ENCODE results near the gene DPRX.

Gene DPRX, protein sequence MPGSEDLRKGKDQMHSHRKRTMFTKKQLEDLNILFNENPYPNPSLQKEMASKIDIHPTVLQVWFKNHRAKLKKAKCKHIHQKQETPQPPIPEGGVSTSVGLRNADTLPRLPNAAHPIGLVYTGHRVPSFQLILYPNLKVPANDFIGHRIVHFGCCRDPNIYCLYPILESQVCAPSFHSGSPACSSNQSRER

DNA sequence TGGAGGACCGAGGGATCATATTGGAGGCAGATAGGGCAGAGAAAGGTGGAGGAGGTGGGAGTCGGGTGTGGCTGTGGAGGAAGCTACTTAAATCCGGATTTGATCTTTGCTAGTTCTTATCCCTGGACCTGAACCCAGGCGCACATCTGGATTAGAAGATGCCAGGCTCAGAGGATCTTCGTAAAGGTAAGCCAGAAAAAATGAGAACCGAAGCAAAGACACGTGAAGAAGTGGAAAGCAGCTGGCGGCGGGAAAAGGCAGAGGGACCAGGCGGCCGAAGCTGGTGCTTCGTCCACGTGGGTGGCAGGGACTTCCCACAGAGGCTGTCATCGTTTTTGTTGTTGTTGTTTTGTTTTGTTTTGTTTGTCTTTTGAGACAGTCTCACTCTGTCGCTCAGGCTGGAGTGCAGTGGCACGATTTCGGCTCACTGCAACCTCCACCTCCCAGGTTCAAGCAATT lies at the start of gene DPRX:
Gene DPRX (plus strand): TSS at position 51 of the 459 bp plus-strand sequence. CDS start 108 bp downstream, at position 159.
- DNase-seq = no peak

DNA sequence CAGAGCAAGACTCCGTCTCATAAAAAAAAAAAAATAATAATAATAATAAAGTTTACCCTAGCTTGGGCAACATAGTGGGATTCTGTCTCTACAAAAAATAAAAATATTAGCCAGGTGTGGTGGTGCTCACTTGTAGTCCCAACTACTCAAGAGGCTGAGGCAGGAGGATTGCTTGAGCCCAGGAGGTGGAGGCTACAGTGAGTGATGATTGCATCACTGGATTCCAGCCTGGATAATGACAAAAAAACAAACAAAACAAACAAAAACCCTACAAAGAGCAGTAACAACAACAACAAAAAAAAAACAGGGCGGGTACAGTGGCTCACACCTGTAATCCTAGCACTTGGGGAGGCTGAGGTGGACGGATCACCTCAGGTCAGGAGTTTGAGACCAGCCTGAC lies 48.6 kb upstream of the DPRX start:
- no peak for DNase-seq

DNA sequence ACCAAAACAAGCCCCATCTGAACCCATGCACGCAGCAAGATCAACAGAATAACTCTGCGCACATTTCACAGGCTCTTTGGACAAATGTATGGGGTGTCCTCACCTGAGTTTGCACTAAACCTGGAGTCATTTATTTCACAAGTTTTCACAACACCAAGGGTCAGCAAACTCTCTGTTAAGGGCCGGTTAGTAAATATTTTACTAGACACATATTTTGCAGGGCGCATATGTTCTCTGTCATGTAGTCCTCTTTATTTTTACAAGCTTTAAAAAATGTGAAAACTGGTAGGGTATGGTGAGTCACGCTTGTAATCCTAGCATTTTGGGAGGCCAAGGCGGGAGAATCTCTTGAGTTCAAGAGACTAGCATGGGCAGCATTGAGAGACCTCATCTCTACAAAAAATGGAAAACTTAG lies 45.5 kb upstream of the DPRX start:
- DNase-seq = no peak

DNA sequence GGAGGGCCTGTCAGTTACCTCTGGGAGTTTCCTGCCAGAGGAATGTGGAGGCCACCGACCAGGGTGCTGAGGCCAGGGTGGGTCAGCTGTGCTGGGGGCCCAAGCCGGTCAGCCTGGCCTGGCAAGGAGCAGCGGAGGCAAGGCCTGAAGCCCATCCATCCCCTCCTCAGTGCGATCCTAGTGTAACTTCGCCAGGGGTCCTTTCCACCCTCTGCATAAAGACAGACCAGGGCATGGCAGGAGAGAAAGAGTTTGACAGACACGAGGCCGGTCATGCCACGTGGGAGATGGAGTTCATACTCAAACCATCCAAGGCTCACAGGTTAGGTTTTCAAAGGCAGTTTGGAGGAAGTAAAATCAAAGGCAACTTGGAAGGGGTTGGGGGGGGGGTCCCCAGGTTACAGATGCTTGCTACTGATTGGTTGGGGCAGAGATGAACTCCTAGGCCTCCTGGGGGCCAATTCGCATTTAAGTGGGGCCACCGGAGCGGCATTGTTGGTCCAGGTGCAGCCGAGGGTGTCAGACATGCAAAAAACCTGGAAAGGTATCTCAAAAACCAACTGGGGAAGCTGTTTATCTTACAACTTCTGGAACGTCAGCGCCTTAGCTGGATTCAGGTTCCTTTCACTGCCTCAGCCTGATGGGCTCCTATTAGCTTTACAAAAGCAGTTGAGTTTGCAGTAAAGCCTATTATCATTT lies 36.8 kb upstream of the DPRX start:
- no peak for DNase-seq

DNA sequence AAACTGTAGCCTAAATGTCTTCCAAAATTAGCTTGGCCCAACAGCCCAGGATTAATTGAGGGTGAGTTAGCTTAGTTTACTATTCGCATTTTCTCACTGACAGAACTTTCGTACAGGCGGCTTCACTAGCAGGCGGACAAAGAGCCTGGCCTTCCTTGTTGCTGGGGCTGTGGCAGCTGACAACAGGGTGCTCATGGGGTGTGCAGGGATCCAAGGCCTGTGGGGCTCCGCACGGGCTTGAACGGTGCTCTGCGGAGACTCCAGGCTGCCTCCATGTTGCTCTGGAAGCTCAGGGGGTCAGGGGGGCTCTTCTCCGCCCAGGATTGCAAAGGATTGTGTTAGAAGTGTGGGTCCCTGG lies 36.3 kb upstream of the DPRX start:
- no peak for DNase-seq

DNA sequence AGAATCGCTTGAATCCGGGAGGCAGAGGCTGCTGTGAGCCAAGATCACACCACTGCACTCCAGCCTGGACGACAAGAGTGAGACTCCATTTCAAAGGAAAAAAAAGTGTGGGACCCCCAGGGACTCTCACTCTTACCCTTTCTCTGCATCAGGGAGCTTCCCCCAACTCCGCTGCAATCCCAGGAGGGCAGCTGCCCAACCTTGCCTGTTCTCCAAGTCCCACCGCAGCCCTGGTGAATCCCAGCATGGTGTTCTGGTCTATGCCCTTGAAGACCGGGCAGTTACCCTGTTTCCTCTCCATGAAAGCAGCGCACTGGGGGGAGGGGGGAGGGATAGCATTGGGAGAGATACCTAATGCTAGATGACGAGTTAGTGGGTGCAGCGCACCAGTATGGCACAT lies 35.7 kb upstream of the DPRX start:
- no peak for DNase-seq

DNA sequence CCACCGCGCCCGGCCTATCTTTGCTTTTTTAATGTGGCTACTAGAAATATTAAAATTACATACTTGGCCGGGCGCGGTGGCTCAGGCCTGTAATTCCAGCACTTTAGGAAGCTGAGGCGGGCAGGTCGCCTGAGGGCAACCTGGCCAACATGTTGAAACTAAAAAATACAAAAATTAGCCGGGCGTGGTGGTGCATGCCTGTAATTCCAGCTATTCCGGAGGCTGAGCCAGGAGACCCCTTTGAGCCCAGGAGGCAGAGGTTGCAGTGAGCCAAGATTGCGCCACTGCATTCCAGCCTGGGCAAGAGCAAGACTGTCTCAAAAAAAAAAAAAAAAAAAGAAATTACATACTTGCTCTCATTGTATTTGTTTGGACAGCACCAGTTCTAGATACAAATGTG lies 34.8 kb upstream of the DPRX start:
- no peak for DNase-seq

DNA sequence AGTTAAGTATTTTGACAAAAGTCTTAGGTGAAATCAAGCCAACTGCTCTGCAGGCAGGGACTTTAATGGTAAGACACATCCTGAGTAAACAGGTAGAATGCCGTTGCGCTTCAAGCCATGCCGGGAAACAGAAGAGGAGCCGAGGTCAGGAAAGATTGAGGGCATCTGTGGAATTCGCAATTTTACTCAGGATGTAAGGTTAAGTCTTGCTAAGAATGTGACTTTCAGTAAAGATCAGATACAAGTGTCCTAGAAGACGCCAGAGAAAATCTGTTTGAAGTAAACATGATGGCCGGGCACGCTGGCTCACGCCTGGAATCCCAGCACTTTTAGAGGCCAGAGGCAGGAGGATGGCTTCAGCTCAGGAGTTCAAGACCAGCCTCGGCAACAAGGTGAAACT lies 33.4 kb upstream of the DPRX start:
- DNase-seq = no peak

DNA sequence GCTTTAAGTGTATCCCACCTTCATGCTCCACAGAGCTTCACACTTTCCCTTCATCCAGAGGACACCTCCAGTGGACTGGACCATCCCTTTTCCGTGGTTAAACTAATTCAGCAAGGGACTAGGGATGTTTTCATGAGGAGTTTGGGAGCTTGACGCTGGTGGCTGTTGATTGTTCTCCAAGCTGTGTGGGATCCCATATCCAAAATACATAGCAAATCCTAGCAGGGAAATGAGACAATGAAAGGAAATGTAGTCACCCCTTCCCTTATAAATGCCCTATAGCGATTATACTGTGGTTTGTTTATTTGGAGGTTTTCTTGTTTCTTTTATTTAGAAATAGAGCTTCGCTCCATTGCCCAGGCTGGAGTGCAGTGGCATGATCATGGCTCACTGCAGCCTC lies 31.6 kb upstream of the DPRX start:
- no peak for DNase-seq

DNA sequence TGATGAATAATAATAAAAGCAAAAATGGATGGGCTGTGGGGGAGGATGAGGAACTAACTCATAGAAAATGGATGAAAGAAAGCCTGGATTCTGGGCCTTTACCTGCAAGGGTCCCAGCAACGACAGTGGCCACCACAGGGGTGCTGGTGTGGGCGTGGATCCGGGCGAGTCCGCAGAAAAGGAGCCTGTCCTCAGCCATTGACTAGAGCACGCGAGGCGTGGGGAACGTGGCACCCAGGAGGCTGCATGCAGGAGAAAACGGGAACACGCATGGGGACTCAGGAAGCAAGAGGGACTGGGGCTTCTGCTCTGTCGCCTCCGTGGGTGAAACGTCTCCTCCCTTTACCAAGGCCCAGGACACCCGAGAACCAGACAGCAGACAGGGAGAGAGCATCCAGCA lies 25.8 kb upstream of the DPRX start:
- no peak for DNase-seq

DNA sequence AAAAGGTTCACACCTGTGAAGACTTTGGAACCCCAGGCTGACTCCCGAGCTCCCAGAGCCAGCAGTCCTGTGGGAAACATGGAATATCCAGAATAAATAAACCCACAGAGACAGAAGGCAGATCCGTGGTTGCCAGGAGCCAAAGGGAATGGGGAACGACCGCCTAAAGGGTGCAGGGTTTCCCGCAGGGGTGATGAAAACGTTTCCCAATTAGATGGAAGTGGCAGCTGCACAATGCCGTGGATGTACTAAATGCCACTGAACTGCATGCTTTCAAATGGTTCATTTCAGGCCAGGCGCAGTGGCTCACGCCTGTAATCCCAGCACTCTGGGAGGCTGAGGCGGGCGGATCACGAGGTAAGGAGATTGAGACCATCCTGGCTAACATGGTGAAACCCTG lies 23.4 kb upstream of the DPRX start:
- no peak for DNase-seq

DNA sequence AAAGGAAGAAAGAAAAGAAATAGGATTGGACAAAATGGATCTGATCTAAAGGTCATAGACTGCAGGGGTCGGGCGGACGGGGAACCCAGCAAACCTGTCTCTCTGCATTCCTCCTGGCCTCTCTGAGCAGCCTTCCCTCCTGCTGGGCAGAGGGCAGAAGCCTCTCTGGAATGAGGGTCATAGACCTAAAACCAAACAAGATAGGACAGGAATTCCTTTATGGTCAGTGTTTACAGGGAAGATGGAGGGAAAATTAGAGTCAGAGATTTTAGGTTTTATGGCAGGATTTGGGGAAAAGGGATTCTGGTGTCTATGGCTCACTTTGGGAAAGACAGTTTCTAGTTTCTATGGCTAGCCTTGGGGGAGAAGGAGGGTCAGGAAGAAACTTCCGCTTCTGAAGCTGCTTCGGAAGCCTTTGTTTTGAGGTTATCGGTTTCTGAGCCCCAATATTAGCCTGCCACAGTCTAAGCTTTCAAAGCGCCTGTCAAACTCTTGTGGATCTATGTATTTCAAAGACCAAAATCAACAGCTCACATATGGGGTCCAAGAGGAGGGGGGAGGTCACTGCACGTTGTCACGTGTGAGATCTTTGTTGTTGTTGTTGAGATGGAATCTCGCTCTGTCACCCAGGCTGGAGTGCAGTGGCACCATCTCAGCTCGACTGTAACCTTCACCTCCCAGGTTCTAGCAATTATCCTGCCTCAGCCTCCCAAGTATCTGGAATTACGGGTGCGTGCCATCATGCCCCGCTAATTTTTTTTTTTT lies 18.9 kb upstream of the DPRX start:
- DNase-seq = no peak

DNA sequence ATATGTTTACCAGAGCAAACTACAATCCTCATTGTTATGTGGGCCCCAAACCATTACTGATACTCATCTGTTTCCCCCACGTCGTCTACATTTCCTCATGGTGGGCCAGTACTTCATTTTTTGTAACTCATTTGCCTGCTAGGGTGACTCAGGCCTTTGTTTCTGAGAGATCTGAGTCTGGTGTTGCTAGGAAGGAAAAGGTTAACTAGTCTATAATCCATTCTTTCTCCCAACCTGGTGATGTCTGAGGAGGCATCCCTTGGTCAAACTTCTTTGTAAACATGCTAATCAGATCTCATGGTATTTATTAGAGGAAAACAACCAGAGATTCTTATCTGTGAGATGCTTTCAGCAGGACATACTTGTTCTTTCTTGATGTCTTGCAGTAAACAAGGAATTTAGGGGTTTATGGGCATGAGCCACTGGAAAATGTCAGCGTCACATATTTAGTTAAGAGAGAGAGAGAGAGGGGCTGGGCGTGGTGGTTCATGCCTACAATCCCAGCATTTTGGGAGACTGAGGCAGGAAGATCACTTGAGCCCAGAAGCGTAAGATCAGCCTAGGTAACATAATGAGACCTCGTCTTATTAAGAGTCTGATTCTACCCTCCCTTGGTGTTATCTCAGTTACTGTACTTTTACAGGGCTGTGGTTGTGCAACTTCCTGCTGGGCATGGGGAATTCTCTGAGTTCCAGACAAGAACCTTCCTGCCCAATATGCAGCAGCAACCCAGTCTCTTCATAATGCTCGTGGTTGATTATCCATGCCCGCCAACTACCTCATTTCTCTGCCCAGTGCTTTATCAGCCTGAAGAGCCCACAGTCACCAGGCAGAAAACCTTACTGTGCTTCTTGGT lies 9.7 kb upstream of the DPRX start:
- no peak for DNase-seq

DNA sequence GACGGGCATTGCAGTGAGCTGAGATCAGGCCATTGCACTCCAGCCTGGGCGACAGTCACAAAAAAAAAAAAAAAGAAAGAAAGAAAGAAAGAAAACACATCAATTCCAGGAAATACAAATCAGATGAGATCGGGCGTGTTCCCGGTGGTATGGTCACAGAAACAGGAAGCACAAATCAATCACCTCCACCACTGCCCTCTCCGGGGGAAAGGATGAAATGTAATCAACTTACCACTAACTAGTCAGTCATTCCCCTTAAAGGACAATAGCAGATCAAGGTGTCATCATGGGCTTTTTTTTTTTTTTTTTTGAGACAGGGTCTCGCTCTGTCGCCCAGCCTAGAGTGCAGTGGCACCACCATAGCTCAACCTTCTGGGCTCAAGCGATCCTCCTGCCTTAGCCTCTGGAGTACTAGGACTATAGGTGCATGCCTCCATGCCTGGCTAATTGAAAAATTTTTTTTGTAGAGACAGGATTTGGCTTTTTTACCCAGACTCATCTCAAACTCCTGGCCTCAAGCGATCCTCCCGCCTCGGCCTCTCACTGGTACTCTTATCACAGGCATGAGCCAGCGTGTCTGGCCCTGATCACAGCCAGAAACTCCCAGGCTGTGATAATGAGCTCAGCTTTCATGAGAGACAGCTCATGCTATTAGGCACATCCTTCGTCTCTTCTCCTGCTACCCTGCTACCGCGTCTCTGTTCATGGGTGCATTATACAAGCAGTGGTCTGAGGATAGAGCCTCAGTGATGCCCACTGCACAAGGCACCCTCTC lies 6.8 kb upstream of the DPRX start:
- DNase-seq = no peak

DNA sequence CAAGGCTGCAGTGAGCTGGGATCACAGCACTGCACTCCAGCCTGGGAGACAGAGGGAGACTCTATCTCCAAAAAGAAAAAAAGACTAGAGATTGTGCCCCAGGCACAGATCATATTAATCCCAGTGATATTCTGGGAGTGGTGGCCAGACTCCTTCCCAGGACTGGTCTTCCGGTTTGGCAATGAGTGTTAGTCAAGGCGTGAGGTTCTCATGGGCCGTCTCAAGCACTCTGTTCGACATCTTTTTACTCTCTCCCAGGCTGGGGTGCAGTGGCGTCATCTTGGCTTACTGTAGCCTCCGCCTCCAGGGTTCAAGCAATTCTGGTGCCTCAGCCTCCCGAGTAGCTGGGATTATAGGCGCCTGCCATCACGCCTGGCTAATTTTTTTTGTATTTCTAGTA lies 5.3 kb upstream of the DPRX start:
- DNase-seq = no peak

DNA sequence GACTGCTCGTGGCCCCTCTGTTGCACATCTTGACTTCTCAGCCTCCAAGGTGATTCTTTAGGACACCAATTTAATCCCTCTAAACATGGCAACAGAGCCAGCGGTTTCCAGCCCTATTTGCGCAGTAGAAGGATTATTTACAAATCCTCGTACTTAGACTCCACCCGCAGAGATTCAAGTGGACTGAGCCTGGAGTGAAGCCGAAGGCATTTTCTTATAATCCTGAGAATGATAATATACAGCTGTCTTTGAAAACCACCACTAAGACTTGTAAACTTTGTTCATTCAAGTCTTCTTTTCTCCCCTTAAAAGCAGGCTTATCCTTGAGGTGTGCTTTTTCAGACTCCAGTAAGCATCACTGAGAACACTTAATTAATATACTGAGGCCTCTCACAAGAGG lies 4.8 kb upstream of the DPRX start:
- peak; percentile 32 for DNase-seq

DNA sequence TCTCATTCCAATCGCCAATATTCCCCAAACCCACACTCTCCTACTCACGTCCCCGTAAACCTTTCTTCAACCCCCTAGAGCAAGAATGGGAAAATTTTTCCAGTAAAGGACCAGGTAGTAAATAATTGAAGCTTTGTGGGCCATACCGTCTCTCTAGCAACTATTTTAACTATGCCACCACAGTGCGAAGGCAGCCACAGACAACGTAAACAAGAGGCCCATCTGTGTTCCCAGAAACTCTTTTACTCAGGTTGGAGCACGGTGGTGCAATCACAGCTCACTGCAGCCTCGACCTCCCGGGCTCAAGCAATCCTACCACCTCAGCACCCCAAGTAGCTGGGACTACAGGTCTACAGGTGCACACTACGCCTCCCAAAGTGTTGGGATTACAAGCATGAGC lies 3.0 kb downstream of the DPRX start:
- DNase-seq = no peak

DNA sequence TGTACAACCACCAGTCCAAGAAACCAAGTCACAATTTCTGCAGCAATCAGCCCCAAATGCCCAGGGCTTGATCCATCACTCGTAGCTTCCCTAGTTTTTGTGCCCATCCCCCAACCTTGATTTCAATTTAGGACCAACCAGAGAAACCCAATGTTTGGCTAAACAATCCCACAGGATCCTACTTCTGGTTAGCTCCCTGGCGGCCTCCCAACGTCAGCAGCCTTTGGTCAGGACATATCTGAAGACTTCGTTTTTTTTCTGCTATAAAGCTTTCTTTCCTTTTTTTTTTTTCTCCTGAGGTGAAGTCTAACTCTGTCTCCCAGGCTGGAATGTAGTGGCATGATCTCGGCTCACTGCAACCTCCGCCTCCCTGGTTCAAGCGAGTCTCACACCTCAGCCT lies 7.7 kb downstream of the DPRX start:
- DNase-seq = no peak

DNA sequence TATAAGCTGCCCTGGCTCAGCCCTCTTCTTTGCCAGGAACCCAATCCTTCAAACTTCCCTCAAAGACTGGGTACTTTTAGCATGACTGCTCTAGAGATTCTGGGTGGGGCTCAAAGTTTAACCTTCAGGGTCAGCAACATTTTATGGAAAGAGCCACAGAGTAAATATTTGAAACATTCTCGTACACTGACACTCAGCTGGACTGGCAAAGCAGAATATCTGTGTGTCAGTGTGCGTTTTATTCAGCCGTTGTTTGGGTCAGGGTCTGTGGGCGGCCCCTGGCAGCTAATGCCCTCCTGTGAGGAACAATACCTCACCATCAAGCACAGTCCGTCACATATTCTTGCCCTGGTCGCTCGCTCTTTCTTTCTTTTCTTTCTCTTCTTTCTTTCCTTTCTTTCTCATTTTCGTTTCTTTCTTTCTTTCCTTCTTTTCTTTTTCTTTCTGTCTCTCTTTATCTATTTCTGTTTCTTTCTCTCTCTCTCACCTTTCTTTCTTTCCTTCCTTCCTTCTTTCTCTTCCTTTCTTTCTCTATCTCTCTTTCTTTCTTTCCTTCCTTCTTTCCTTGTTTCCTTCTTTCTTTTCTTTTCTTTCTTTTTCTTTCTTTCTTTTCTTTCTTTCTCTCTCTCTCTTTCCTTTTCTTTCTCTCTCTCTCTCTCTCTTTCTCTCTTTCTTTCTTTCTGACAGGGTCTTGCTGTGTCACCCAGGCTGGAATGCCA lies 10.7 kb downstream of the DPRX start:
- no peak for DNase-seq

DNA sequence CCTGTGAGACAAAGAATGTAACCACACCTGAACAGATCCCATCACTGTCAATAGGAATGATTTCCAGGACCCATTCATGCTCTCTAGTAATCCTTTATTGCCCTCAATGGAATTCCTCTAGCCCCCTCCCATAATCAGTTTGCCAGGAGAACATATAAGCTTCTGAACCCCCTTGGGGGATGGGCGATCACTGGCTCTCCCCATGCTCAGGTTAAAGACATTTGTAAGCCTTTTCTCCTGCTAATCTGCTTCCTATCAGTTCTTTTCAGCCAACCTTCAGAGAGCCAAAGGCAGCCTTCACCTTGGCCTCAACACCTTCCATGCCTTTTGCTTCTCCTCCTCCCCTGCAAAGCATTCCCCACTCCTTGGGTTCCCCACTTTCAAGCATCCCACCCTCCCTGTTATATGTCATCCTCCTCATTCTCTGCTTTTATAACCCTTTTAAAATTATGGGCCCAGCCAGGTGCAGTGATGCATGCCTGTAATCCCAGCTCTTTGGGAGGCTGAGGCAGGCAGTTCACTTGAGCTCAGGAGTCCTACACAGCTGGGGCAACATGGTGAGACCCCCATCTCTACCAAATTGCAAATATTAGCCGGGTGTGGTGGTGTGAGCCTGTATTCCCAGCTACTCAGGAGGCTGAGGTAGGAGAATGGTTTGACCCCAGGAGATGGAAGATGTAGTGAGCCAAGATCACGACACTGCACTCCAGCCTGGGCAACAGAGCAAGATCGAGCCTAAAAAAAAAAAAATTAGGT lies 12.4 kb downstream of the DPRX start:
- no peak for DNase-seq

DNA sequence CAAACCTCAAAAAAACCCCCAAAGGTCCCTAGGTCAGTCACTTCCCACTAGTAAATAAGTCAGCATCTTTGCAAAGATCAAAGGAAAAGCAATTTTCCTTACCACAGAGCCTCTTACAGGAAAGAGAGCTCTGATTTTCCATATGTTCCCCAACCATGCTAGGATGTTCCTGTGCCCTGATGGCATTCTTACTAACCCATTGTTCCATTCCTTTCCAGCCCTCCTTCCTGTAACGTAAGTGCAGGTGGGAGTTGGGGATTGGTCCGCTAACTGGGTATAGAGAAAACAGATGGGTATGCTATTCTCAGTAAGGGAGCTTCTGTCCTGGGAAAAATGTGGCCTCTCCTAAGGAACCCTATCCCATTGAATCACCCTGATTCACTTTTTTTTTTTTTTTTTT lies 14.3 kb downstream of the DPRX start:
- no peak for DNase-seq

Measured in NCI-H82 (cell line).